HCT116 (cell line): Measurements from ENCODE around the gene RNF227.

Experiments used
- CEBPB ChIP-seq: IDR thresholded peaks from 2 replicates; pipeline ENCODE4 v1.6.1; 2012; ENCODE audit warnings: low read depth
- CTCF ChIP-seq, 3 experiments: fragments of 200-600 bp in 1 of 3; sonication (generic) in 1 of 3; IDR thresholded peaks in 2 of 3; conservative IDR thresholded peaks in 1 of 3; 2 replicates each; pipeline ENCODE4 v1.5.1; 2012 to 2017; ENCODE audit warnings: low read depth in 2 of 3, low read length in 2 of 3, antibody characterized with exemption in 1 of 3, borderline replicate concordance in 1 of 3, control low read depth in 1 of 3, mild to moderate bottlenecking in 1 of 3, mixed read lengths in 1 of 3, mixed run types in 1 of 3, moderate library complexity in 1 of 3; ENCODE audit not compliant: insufficient read depth in 1 of 3
- EGR1 ChIP-seq: IDR thresholded peaks from 2 replicates; pipeline ENCODE4 v1.6.1; 2012; ENCODE audit warnings: low read depth
- EZH2 ChIP-seq: fragments of 200-600 bp; sonication (generic); IDR thresholded peaks from 2 replicates; pipeline ENCODE4 v1.6.1; 2017; ENCODE audit warnings: antibody characterized with exemption, mixed run types
- EZH2phosphoT487 ChIP-seq: fragments of 200-600 bp; IDR thresholded peaks from 2 replicates; pipeline ENCODE4 v1.6.1; 2018; ENCODE audit warnings: antibody characterized with exemption, borderline replicate concordance
- JUND ChIP-seq: IDR thresholded peaks from 2 replicates; pipeline ENCODE4 v1.6.1; 2012
- MAX ChIP-seq: IDR thresholded peaks from 2 replicates; pipeline ENCODE4 v1.6.1; 2012
- POLR2A ChIP-seq: IDR thresholded peaks from 2 replicates; pipeline ENCODE4 v1.7.0; 2011; ENCODE audit warnings: borderline replicate concordance; ENCODE audit not compliant: insufficient read depth, insufficient read length; ENCODE audit errors: extremely low read depth
- POLR2AphosphoS5 ChIP-seq: IDR thresholded peaks from 2 replicates; pipeline ENCODE4 v1.6.1; 2011; ENCODE audit warnings: mild to moderate bottlenecking, low read depth, low read length, moderate library complexity
- RAD21 ChIP-seq: IDR thresholded peaks from 2 replicates; pipeline ENCODE4 v1.6.1; 2012; ENCODE audit warnings: low read depth, mild to moderate bottlenecking
- REST ChIP-seq: IDR thresholded peaks from 2 replicates; pipeline ENCODE4 v1.6.1; 2012; ENCODE audit warnings: low read depth
- TCF7L2 ChIP-seq: IDR thresholded peaks from 2 replicates; pipeline ENCODE4 v1.7.0; 2011; ENCODE audit warnings: borderline replicate concordance, inconsistent platforms; ENCODE audit not compliant: insufficient read depth, insufficient read length; ENCODE audit errors: extremely low read depth
- ZBTB33 ChIP-seq: IDR thresholded peaks from 2 replicates; pipeline ENCODE4 v1.6.1; 2011; ENCODE audit warnings: mild to moderate bottlenecking, low read length, moderate library complexity; ENCODE audit not compliant: insufficient replicate concordance; ENCODE audit errors: extremely low read depth

- TF ChIP-seq CTCF (IDR thresholded peaks at IDR 0.05 in 2 of 3, conservative IDR thresholded peaks at IDR 0.05 in 1 of 3; ENCODE audit: borderline replicate concordance in 1 of 3, insufficient read depth in 1 of 3, low read depth in 2 of 3, low read length in 2 of 3): no peak
- TF ChIP-seq REST: no peak
- no peak for TF ChIP-seq EGR1
- TF ChIP-seq POLR2AphosphoS5: no peak
- no peak for TF ChIP-seq MAX
- no peak for TF ChIP-seq RAD21
- no peak for TF ChIP-seq EZH2
- TF ChIP-seq POLR2A: no peak
- no peak for TF ChIP-seq CEBPB
- TF ChIP-seq ZBTB33: no peak
- TF ChIP-seq TCF7L2: no peak
- no peak for TF ChIP-seq EZH2phosphoT487
- TF ChIP-seq JUND: no peak
These were observed 19.0 kb downstream of the RNF227 start for GRCh38 chr17:7897090-7897489.
